ENCODE measurements around the gene TLE4.
A peak's percentile ranks its signal among the peaks of the same experiment; 100 is the strongest.

The TLE4 gene

DNA sequence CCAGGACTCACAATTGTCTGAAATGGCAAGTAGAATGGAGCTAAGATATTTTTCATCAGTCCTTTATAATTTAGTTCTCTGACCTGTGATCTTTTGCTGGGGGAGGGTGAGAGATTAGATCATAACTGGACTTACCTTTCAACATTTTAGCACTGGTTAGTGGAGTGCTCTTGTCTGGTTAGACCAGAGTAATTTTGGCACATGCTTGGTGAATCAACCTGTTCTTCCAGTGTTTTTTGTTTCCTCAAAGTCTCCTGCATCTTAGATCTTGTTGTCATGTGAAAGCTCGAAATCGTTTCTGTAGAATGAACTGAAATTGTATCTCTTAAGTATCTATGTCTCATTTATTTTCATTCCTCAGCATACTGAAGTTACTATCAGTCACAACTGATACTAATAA, 122.4 kb downstream of the TLE4 start:
- TF ChIP-seq, protein P1, sequence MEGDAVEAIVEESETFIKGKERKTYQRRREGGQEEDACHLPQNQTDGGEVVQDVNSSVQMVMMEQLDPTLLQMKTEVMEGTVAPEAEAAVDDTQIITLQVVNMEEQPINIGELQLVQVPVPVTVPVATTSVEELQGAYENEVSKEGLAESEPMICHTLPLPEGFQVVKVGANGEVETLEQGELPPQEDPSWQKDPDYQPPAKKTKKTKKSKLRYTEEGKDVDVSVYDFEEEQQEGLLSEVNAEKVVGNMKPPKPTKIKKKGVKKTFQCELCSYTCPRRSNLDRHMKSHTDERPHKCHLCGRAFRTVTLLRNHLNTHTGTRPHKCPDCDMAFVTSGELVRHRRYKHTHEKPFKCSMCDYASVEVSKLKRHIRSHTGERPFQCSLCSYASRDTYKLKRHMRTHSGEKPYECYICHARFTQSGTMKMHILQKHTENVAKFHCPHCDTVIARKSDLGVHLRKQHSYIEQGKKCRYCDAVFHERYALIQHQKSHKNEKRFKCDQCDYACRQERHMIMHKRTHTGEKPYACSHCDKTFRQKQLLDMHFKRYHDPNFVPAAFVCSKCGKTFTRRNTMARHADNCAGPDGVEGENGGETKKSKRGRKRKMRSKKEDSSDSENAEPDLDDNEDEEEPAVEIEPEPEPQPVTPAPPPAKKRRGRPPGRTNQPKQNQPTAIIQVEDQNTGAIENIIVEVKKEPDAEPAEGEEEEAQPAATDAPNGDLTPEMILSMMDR (conservative IDR thresholded peaks at IDR 0.05; ENCODE audit: low read depth, low read length) = no peak
- DNase-seq (ENCODE audit: low read depth) = no peak
- no peak overlapping the region for H3K4me3 ChIP-seq (ENCODE audit: low read depth, low read length)

- TF ChIP-seq, protein P1 (conservative IDR thresholded peaks at IDR 0.05; ENCODE audit: low read depth, low read length) = no peak
- H3K4me3 ChIP-seq (ENCODE audit: low read depth, low read length) = no peak overlapping the region
- peak; percentile 98 for DNase-seq (ENCODE audit: low read depth)
Measured at GRCh38 chr9:79694676-79695400, 123.1 kb downstream of the TLE4 start.

DNA sequence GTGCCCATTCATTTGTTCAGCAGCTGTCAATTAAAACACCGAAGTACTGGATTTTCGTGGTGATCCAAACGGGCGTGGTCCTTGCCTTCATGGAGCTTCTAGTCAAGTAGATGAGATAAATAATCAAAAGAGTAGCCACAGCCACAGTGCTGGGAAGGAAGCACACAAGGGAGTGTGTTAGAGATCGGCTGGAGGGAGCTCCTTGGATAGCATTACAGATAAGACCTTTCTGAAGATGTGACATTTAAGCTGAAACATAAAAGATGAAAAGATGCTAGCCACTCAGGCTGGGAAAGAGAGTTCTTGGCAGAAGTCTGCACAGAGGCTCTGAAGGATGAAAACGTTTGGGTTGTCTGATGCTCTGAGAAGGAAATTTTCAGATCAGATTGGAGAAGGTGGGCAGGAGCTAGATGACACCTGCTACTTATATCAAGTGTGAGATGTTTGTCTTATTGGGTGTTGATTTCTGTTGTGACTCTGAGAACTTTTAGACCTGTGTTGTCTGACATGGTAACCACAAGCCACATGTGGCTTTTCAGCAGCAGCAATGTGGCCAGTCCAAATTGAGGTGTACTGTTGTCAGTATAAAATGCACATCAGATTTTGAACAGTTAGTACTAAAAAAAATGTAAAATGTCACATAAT, 123.9 kb downstream of the TLE4 start:
- no peak for DNase-seq (ENCODE audit: low read depth)
- no peak overlapping the region for H3K4me3 ChIP-seq (ENCODE audit: low read depth, low read length)
- TF ChIP-seq, protein P1 (conservative IDR thresholded peaks at IDR 0.05; ENCODE audit: low read depth, low read length) = no peak

DNA sequence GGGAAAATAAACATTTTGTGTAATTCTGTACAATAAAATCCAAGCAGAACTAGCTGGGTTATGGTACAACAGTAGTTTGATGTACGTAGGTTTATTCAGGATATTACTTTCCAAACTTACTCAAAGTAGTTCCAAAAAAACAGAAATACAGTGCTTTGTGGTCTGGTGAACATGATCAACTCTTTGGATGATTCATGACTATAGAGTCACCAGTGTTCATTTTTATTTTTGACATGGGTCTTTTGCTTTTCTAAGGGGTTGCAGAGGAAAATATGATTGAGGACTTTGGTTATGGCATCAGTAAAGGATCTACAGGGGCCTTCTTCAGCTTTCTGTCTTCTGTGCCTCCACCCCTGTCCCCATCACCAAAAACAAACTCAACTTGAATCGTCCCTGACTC, 127.2 kb downstream of the TLE4 start:
- H3K4me3 ChIP-seq (ENCODE audit: low read depth, low read length) = no peak overlapping the region

DNA sequence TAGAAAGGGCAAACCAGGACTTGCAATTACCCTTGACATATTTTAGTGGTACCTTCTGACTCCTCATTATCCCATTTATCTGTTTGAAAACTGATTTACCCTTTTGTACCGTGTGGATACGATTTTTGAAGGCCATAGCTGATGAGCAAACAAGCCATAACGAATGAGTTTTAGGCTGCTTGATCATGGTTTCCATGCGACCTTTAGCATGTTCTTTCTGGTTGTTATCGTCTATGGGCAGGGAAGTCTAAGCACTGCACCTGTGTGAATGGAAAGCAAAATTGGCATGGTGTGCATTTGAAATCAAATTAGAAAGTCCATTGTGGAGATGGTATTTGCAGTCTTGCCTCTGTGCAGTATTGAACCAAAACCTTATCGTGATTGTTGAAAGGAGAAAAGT, 127.7 kb downstream of the TLE4 start:
- H3K4me3 ChIP-seq (ENCODE audit: low read depth, low read length) = no peak overlapping the region
- DNase-seq (ENCODE audit: low read depth) = no peak
- TF ChIP-seq, protein P1 (conservative IDR thresholded peaks at IDR 0.05; ENCODE audit: low read depth, low read length) = no peak

More for the DNA sequence above, 127.2 kb downstream of the TLE4 start:
- no peak for DNase-seq (ENCODE audit: low read depth)
- TF ChIP-seq, protein P1 (conservative IDR thresholded peaks at IDR 0.05; ENCODE audit: low read depth, low read length) = no peak

DNA sequence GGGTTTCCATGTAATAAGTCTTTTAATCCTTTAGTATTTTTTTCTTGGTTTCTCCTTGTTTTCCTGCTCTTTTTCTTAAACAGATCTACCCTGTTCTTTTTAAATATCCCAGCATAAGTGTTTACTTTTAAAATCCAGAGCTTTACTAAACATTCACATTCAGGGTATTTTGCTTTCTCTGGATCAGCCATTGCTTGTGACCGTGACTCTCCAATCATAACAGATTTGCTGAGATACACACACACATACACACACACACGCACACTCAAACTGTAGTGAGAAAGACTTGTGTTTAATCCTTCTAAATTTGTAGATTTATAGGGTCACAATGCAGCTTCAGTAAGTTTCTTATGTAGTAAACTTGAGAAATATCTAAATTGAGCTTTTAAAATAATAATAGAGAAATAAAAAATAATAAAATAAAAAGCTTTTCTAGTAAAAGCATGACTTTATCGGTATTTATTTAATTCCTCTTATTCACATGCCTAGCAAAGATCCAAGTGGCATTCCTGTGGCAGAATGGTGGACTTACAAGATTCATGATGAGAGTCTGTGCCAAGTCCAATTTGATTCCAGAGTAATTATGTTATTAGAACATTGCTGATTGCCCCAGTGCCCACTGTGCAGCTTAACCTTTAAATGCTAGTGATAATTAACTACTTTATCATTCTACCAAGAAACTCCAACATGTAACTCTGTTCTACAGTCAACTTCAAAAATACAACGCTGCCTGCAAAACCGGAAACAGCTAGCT, 129.0 kb downstream of the TLE4 start:
- TF ChIP-seq, protein P1 (conservative IDR thresholded peaks at IDR 0.05; ENCODE audit: low read depth, low read length) = no peak
- no peak overlapping the region for H3K4me3 ChIP-seq (ENCODE audit: low read depth, low read length)
- DNase-seq (ENCODE audit: low read depth) = no peak

Measured in choroid plexus epithelial cell (primary cell).